NCI-H2227 (cell line): ENCODE measurements around the gene EFEMP1.

Experiments
- DNase-seq: peaks from one replicate; lab custom pipeline; 2025; ENCODE audit not compliant: unreplicated experiment; lab: John Stamatoyannopoulos, UW

The EFEMP1 gene

GRCh38 chr2:55899881-55900280, 23.7 kb downstream of the EFEMP1 start:
- DNase-seq = no peak

DNA sequence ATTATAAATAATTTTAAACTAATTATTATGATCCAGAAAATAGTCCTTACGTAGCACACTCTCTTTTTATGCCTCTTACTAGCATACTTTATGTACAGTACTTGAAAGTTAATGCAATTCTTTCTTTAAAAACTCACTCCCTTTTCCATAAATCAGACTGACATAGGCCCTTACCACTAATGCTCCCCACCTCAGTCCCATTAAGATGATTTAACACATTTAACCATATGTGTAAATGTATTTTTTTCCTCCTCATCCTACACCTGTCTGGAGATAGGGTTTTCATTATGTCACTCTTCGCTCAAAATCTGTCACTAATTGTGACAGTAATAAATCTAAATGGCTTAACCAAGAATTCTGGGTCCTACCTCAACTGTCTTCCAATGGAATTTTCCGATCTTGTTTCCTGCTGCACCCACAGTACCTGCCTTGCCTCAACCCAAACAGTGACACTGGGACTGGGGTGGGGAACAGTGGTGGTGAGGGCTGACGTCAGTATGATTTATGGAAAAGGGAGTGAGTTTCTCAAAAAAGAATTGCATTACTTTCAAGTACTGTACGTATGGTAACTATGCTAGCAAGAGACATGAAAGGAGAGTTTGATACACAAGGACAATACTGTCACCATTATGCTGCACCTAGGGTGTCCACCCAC, 25.1 kb downstream of the EFEMP1 start:
- no peak for DNase-seq

DNA sequence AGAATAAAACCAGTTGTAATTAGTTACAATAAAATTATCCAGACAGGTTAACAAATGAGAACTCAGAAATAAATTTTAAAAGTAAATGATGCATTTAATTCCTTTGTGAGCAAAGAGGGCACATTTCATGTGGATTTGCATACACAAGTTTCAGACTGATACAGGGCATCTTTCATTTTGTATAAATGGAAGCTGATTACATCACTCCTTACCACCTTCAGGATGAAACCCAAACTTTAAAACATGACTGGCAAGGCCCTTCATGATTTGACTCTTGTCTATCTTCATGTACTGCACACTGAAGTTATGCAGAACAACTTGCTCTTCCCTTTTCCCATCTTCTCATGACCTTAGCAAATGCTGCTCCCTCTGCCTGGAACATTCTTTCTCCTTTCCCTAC, 26.9 kb downstream of the EFEMP1 start:
- no peak for DNase-seq

GRCh38 chr2:55894720-55895119, 28.9 kb downstream of the EFEMP1 start:
- DNase-seq = no peak

DNA sequence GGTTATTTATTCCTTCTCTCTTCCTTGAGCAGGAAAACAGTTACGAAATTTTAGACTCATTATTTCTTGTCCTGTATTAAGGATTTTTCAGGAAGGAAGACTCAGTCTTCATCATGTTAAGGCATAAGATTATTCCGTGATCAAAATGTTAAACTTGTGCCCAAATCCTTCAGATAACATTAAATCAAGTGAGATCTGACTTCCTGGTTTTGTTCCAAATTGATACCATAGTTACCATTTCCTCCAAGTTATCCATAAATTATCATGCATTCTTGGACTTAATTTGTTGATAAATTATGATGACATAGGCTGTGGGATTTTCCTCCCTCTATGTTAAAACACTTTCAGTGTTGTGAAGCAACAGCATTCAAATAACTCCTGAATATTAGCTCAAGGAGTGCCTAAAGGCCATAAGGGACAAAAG, 31.9 kb downstream of the EFEMP1 start:
- DNase-seq = no peak

DNA sequence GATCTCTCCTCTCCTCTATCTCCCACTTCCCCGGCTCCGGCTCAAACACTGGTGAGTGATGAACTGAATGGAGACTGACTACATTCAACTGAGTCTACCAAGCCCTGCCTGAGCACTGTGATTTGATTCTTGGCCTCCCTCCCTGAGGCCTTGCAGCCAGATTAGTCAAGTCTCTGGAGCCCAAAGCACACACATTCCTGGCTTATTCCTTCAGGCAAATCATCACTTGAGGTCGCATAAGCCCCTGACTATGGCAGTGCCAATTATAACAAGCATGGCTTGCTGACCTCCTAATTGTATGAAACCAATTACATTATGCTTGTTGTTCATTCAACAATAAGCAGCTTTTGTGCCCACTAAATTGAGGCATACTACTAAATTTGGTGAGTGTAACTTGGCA, 34.6 kb downstream of the EFEMP1 start:
- no peak for DNase-seq

GRCh38 chr2:55887901-55888624, 35.5 kb downstream of the EFEMP1 start:
- DNase-seq = no peak

GRCh38 chr2:55887351-55887750, 36.2 kb downstream of the EFEMP1 start:
- DNase-seq = no peak

DNA sequence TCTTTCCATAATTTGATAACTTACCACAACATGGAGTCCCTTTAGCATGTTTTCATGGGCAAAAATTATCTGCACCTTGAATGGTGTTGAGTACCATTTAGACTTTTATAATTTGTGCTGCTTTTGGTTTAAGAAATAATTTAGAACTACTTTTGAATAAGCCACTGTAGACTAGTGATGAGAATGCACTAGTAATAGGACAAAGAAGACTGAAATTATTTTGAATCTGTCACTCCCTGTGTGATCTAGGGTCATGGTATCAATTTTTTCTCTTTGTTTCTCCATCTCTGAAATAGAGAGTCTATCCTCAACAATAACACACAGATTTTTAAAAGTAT, 37.7 kb downstream of the EFEMP1 start:
- DNase-seq = no peak

GRCh38 chr2:55885127-55885943, 38.2 kb downstream of the EFEMP1 start:
- DNase-seq = no peak

DNA sequence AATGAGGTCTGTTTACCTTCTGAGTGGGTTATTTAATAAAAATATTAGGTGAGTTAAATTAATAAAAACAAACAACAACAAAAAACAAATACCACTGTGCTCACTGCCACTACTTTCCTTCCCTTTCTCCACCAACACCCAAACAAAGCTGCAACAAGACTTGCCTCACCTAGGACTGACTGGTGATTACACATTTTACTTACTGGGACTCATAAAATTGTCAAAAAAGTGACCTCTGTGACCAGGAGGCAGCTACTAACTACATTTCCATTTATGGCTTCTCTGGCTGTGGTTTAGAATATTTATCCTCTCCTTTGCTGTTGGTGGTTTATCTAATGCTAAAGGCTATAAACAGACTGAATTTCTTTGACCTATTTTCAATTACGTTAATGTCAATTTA, 39.8 kb downstream of the EFEMP1 start:
- DNase-seq = no peak

DNA sequence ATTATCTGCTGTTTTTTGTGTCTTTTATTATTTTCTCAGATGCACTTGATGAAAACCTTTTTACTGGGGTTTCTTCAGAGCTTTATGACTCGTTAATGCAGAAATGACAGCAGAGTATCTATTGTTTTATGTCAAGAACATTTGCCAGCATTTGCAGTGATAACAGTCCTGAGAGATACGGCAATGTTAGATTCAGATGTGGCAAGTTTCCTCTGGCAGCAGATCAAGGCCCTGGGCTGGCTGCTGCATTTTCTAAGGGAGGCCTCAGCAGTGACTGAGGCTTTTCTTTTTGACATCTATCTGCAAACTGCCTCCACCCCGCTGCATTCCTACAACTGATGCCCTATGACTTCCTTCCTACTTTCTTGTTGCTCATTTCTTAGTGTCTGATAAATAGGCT, 40.2 kb downstream of the EFEMP1 start:
- DNase-seq = no peak

DNA sequence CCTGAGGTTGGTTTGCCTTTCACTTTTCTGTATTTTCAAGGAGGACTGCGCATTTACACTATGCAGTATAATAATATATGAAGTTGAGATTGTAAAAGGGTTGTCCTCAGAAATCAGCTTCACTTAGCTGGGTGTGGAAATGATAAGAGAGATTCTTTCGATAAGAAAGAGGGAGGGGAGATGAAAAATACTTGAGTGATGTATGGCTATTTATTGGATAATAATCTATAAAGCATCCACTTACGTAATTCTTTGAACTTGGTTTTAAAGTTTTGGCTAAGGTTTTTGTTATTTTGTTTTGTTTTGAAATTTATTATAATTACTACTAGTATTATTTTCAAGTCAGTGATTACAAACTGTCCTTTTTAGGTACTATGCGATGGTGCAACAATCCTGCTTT, 40.6 kb downstream of the EFEMP1 start:
- DNase-seq = no peak

DNA sequence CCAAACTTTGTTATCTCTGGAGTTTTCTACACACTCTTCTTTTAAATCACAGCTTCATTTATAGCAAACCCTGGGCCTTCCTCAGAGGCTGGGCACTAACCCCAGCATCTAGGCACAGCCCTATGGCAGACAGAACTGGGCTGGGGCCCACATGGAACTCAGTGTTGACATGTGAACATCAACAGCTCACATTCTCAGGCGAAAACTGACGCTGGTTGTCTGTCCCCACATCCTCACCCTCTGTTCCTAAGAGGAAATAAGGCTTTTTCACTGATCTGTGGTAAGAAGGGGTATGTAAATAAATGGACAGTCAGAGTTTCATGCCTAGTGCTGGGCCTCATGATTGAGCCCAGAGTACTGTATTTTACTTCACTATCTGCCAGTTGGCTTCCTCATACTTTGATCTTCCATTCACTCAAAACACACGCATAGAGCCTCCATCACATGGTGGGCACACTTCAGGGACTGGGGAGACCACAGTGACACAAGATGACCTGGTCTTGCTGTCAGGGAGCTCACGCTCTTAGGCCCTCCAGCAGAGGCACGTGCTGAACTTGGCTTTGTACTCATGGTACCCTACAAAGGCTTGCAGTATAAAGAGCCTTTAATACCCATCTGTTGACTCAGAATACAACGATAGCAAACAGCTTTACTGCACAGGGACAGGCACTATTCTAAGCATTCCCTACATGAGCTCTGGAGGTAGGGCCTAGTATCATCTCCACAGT, 43.0 kb downstream of the EFEMP1 start:
- no peak for DNase-seq

DNA sequence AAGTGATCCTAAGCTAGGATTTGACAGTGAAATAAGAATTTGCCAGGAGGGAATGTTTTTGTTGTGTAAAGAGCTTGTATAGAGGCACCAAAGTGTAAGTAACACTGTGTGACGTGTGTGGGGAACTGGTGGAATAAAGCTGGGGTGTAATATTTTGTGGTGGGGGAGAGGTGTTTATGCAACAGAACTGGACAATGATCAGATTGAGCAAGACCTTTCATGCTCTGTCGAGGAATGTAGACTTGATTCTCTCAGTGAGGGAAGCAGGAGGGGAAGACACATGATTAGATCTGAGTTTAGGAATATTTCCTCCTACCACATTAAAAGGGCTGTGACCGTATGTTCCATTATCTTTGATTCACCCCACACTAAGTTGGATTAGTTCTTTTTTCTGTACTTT, 43.6 kb downstream of the EFEMP1 start:
- no peak for DNase-seq

DNA sequence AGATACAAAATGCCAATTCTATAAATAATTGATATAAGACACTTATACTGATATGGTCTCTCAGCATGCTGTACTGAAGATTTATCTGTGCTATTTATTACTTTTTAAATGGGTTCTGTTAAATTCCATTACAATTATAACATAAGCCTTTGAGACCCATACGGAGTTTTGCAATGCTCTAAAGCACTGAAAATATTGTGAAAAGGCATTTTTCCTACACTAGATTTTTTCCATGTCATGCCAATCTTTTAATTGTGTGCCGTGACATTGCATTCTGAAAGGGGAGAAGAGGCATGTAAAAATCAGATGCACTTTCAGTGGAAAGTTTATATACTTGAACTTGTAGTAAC, 46.5 kb downstream of the EFEMP1 start:
- DNase-seq = no peak

GRCh38 chr2:55876429-55877086, 47.0 kb downstream of the EFEMP1 start:
- DNase-seq = no peak

DNA sequence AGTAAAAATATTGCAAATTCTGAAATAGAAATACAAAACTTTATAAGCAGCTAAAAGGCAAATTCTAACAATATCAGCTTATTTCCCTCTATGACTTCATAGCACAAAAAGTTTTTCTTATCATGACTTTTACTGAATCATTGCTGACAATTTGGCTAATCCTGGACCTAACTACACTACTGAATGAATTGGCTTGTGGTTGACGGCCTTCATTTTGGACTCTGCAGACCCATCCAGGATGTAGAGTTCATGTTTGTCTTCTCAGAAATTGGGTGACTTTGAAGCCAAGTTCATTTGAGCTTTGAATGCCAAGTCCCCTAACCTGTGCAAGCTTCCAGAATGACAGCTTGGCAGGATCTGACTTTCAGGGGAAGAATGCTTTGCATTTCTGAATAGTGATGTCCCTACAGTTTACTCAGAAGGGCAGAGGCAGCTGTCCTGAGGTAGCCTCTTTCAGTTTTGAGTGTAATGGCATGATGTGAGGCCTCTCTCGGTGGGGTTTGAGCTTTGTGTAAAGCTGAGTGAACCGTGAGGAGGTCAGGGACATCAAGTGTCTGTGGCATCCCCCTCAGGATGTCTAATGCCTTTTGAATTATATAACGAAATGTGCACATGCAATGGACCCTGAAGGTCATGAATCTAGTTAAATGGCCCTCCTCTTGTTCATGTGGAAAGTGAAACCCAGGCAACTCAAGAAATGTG, 48.0 kb downstream of the EFEMP1 start:
- no peak for DNase-seq

DNA sequence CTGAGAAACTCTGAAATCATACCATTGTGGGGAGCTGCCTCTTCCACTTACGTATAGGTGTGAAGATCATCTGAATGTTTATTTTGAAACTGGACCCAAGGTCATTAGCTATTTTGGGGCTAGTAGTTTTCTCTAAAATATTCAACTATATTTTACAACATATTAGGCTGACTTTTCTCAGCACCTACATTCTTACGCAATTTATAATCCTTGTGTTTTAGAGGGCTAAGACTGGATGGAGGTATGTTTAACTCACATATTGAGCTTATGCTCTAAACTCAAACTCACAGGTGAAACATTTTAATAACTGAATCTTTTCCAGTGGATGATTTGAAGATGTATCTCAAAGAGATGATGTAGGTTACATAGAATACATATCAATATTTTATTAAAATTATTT, 49.2 kb downstream of the EFEMP1 start:
- DNase-seq = no peak

- DNase-seq = no peak
Observed at GRCh38 chr2:55871637-55872036, 51.9 kb downstream of the EFEMP1 start.
